NCI-H446 (cell line): ENCODE results near the gene ACTA2.

ENCODE experiments used
- DNase-seq, 2 experiments: peaks; one replicate each; lab custom pipeline; 2025; lab: John Stamatoyannopoulos, UW

Gene ACTA2

GRCh38 chr10:88920198-88920597, 32.4 kb downstream of the ACTA2 start:
- no peak for DNase-seq

DNA sequence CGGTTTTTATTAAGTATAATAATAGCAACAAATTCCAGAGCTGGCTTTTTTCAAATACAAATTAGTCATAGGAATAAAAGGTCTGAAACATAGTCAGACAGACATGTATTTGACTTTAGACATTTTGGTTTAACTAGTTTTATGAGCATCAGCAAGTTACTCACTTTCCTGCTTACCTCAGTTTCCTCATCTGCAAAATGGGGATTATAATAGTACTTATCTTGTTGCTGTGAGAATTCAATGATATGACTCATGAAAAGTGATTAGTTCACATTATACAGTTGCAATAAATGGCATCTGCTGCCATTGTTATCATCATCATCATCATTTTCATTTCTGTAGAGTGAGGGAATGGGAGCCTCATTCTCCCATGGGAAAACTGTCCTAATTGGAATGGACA, 33.5 kb downstream of the ACTA2 start:
- DNase-seq: no peak

GRCh38 chr10:88918191-88918905, 34.2 kb downstream of the ACTA2 start:
- DNase-seq: no peak

DNA sequence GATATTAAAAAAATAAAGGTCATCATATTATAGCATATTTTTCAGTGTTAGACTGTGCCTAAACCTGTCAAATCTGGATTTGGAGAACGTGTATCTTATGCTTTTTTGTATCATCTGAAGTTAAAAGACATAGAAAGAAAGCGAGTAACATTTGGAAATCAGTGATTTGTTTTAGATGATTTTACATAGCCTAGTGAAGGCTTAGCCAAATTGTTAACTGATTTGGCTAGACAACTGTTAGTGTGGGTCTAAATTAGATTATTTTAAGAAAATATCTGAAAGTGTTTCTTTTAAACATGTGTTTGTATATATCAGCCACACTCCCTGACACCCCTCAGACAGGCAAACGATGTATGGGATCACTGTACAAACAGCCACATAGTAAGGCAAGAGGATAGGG, 35.6 kb downstream of the ACTA2 start:
- DNase-seq: no peak

- no peak for DNase-seq
Observed at GRCh38 chr10:88916231-88916630, 36.3 kb downstream of the ACTA2 start.

GRCh38 chr10:88915781-88916180, 36.8 kb downstream of the ACTA2 start:
- no peak for DNase-seq

GRCh38 chr10:88913788-88914187, 38.8 kb downstream of the ACTA2 start:
- peak in 1 of 2 experiments; percentile 61 for DNase-seq

- peak in 1 of 2 experiments; percentile 33 for DNase-seq
Observed at GRCh38 chr10:88913127-88913526, 39.4 kb downstream of the ACTA2 start.

- DNase-seq: no peak
Observed at GRCh38 chr10:88911851-88912250, 40.7 kb downstream of the ACTA2 start.

GRCh38 chr10:88911116-88911515, 41.5 kb downstream of the ACTA2 start:
- no peak for DNase-seq

GRCh38 chr10:88908194-88908593, 44.4 kb downstream of the ACTA2 start:
- DNase-seq: no peak

DNA sequence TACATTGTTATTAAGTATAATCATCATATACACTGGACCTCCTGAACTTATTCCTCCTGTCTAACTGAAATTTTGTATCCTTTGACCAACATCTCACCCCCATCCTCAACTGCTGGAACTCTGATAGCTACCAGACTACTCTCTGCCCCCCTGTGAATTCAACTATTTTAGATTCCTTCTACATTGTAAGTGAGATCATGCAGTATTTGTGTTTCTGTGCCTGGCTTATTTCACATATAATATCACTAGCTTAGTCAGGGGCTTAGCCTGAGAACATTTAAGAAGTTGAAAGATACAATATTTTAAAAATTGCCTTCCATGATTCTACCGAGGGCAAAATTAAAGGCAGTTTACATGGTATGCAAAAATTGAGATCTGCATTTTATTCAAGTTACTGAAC, 45.7 kb downstream of the ACTA2 start:
- DNase-seq: no peak

- no peak for DNase-seq
Observed at GRCh38 chr10:88903715-88904114, 48.9 kb downstream of the ACTA2 start.

DNA sequence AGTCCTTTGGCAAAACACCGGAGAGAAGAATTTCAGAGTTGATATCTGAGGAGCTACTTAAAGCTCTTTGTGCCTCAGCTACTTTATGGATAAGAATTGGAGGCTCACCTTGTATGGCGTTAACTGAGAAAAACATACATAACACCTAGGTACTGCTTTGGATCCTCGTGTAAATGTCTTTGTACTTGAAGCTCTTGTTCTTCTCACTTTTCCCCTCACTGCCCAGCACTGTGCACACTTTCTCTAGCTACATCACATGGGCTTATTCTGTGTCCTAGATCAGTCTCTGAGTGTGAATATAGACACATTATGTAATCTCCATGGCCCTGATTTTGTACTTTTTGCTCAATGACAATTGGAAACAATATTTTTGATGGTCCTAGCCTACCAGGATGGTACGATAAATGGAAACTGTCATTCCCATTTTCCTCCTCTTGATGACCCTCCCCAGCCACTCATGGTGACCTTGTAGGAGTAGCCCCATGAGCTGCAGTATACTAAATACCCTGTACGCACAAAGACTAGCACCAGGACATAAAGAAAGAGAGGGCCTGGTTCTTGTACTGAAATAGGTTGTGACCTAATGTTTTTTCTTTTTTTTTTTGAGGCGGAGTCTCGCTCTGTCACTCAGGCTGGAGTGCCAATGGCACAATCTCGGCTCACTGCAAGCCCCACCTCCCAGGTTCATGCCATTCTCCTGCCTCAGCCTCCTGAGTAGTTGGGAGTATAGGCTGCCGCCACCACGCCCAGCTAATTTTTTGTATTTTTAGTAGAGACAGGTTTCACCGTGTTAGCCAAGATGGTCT, 50.4 kb downstream of the ACTA2 start:
- no peak for DNase-seq

DNA sequence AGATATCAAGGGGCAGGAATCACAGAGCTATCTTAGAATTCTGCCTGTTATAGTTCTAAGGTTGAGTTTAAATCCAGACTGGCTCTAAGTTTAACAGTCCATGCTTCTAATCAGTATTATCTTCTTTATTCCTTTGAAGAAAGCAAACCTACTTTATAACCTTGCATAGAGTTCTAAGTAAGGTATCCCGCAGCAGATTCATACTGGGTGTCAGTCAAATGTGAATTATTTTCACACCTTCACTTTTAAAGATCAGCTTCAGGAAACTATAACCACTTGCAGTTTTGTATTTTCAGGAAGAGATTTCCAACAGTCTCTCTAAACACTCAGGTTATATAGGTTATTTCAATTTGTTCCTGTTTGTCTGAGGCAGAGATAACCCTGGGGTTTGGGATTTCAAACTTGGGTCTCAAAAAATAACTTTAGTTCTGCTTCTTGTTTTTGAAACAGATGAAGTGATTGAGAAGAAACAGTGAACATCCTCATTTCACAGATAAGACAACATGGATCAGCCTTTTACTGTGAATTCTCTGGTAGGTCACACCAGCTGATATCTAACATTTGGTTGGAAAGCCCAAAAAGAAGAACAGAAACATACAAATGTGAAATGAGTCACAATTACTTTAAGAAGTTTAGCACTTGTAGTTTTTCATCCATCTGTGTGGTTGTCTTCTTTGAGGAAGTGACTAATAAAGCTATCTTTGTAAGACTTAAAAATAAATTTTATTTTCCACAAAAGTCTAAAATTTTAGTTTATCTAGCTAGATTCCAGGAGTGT, 51.2 kb downstream of the ACTA2 start:
- DNase-seq: no peak

- DNase-seq: no peak
Observed at GRCh38 chr10:88899886-88900285, 52.7 kb downstream of the ACTA2 start.

DNA sequence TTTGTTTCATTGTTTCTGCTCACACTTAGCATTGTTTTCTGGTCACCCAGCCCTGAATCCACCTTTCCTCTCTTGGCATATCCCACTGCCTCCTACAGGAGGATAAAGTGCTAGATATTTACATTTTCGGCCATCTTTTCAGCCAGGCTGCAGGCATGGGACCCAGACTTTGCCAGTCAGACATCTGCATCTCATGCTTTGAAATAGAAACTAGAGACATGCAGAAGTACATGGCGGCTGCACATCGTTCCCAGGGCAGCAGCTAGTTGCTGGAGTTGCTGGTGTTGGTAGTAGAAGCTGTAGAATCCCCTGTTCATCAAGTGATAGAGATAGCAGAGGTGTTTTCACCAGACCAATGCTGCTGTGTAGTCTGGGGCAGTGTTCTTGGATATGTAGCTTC, 53.8 kb downstream of the ACTA2 start:
- DNase-seq: no peak

DNA sequence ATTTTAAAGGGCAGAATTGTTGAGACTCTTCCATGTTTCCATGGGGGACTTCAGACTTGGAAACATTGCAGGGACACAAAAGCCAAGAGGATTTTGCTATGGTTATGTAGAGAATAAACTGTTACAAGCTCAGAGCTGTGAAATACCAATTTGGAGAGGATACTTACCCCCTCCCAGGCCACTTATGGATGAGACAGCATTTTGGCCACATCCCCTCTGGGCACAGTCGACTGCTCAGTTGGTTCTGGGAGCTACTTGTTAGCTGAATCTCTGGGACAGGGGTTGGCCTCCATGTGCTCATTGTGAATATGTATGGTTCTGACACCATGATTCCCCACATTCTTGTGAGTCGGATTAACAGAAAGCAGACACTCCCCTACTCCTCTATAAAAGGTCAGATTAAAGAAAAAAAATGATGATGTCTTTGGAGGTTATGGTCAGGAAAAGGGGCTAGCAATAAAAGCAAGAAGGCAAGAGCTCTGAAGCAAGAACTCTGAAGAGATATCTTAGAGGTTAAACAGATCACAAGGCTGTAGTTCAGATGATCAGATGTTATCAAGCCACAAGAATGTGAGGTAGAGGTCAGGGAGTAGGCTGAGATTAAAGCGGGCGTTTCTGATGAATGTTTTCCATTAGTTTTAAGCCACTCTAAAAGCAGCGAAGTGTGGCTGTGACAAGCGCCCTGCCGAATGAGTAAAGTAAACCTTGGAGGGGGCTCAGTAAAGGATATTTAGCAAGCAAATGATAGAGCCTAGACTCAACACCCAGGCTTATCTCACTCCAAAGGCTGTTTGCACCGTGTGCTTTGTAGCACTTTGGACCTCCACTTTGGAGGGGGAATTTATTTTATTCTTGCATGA, 55.3 kb downstream of the ACTA2 start:
- no peak for DNase-seq

GRCh38 chr10:88896372-88896993, 56.1 kb downstream of the ACTA2 start:
- DNase-seq: no peak

- DNase-seq: no peak
Observed at GRCh38 chr10:88895250-88895649, 57.3 kb downstream of the ACTA2 start.

GRCh38 chr10:88893611-88894010, 59.0 kb downstream of the ACTA2 start:
- DNase-seq: no peak
